BLaER1 treated with 17β-estradiol and CSF1 and Interleukin-3, amounts not matched to agents 10 nM and 100 nM (cell line): Measurements from ENCODE around the gene ADAMTS17.

Source experiments
- H3K27ac ChIP-seq, 11 experiments: shearing (Covaris generic); formaldehyde crosslinking; 2 replicates each; pipeline ENCODE4 v1.8.1; 2022
- H3K27me3 ChIP-seq, 11 experiments: shearing (Covaris generic); formaldehyde crosslinking; 2 replicates each; pipeline ENCODE4 v1.8.1; 2022
- H3K36me3 ChIP-seq, 11 experiments: shearing (Covaris generic); formaldehyde crosslinking; 2 replicates each; pipeline ENCODE4 v1.8.1; 2022
- H3K4me1 ChIP-seq, 10 experiments: shearing (Covaris generic); formaldehyde crosslinking; 2 replicates each; pipeline ENCODE4 v1.8.1; 2022
- H3K4me2 ChIP-seq, 11 experiments: shearing (Covaris generic); formaldehyde crosslinking; 2 replicates each; pipeline ENCODE4 v1.8.1; 2022
- H3K4me3 ChIP-seq, 10 experiments: shearing (Covaris generic); formaldehyde crosslinking; 2 replicates each; pipeline ENCODE4 v1.8.1; 2022
- H3K9ac ChIP-seq, 11 experiments: shearing (Covaris generic); formaldehyde crosslinking; 2 replicates each; pipeline ENCODE4 v1.8.1; 2022
- H3K9me3 ChIP-seq, 11 experiments: shearing (Covaris generic); formaldehyde crosslinking; replicated peaks in 1 of 11; 2 replicates each; pipeline ENCODE4 v1.8.1; 2022
- H4K20me1 ChIP-seq, 11 experiments: shearing (Covaris generic); formaldehyde crosslinking; 2 replicates each; pipeline ENCODE4 v1.8.1; 2022
- Cebpa-rat ChIP-seq, 11 experiments: shearing (Covaris generic); IDR thresholded peaks; 2 replicates each; pipeline ENCODE4 v1.8.1; 2022

ADAMTS17 gene

GRCh38 chr15:100330221-100330620 lies 11.6 kb downstream of the ADAMTS17 start:
- Histone ChIP-seq H3K4me3 (no peak overlapping the region), H3K27me3 (no peaks in the 10 kb centered on the region), H4K20me1 (no peaks in the 10 kb centered on the region), H3K4me1 (peaks cover 0 to 16% (median 10%) of the 10 kb centered on the region in 10 experiments; a peak in 12 of 20 replicates), H3K9me3 (no peaks in the 10 kb centered on the region), H3K4me2 (peak overlapping the region in 8 of 11 experiments; percentile 12 to 46 (median 22); a peak in 11 of 22 replicates), H3K9ac (no peak overlapping the region), H3K36me3 (no peaks in the 10 kb centered on the region), H3K27ac (no peak overlapping the region)
- no peak for TF ChIP-seq Cebpa-rat (IDR thresholded peaks at IDR 0.05)

- Histone ChIP-seq H4K20me1 (no peaks in the 10 kb centered on the region), H3K4me2 (no peak overlapping the region), H3K9ac (no peak overlapping the region), H3K36me3 (no peaks in the 10 kb centered on the region), H3K27me3 (no peaks in the 10 kb centered on the region), H3K4me1 (peaks cover 0 to 16% (median 10%) of the 10 kb centered on the region in 10 experiments; a peak in 12 of 20 replicates), H3K4me3 (no peak overlapping the region), H3K27ac (no peak overlapping the region), H3K9me3 (no peaks in the 10 kb centered on the region)
- no peak for TF ChIP-seq Cebpa-rat (IDR thresholded peaks at IDR 0.05)
Measured at GRCh38 chr15:100328796-100329195, 13.0 kb downstream of the ADAMTS17 start.

DNA sequence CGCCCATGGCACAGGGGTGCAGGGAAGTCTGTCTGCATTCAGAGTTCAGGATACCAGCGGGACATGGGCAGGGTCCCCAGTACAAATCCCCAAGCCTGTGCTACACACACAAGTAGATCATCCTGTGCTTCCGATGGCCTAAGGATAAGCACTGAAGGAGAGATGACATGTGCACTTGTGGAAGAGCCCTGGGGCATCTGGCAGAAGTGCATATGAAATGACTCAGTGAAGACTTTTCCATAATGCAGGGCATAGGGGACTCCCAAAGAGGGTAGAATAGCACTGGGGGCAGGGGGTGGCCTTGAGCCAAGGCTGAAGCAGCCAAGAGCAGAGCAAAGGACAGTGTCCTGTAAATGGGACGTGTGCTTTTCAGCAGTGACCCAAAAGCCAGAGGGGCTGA lies 22.9 kb downstream of the ADAMTS17 start:
- H3K9me3 ChIP-seq, result peaks cover 0 to 27% (median 12%) of the 10 kb centered on the region in 11 experiments; a peak in 10 of 22 replicates
- no peaks in the 10 kb centered on the region for H4K20me1 ChIP-seq
- H3K27me3 ChIP-seq, result no peaks in the 10 kb centered on the region
- no peak overlapping the region for H3K9ac ChIP-seq
- no peaks in the 10 kb centered on the region for H3K4me1 ChIP-seq
- TF ChIP-seq Cebpa-rat (IDR thresholded peaks at IDR 0.05), result no peak
- no peak overlapping the region for H3K27ac ChIP-seq
- no peak overlapping the region for H3K4me3 ChIP-seq
- no peaks in the 10 kb centered on the region for H3K36me3 ChIP-seq
- no peak overlapping the region for H3K4me2 ChIP-seq

DNA sequence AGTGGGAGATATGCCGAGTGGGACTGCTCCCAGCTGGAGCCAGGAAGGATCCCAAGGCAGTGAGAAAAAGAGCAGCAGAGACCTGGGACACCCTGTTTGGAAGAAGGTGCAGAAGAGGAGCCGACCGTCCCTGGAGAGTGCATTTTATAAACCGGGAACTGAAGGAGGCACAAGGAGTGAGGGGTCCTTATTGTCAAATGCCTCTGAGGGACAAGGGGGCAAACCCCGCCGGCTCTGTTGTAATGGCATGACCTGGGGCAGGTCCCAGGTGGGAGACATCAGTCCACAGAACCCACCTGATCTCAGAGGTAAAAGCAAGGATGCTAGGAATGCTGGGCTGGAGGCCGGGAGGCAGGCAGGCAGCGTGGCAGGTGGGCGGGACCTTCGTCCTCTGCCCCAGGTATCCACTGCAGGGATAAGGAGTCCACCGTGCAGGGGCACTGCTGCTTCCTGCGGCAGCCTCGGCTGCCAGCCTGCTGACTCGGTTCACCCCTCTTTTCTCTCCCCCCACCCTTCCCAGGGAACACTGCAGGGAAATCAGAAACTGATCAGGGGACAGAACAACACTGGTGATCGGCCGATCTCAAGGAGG lies 26.9 kb downstream of the ADAMTS17 start:
- H3K9ac ChIP-seq, result no peak overlapping the region
- peaks cover 0 to 31% (median 13%) of the 10 kb centered on the region in 11 experiments; a peak in 10 of 22 replicates for H3K9me3 ChIP-seq
- no peak overlapping the region for H3K4me3 ChIP-seq
- H3K36me3 ChIP-seq, result no peaks in the 10 kb centered on the region
- H4K20me1 ChIP-seq, result no peaks in the 10 kb centered on the region
- H3K27ac ChIP-seq, result no peak overlapping the region
- H3K4me1 ChIP-seq, result peaks cover 0 to 8% (median 7%) of the 10 kb centered on the region in 10 experiments; a peak in 13 of 20 replicates
- no peak for TF ChIP-seq Cebpa-rat (IDR thresholded peaks at IDR 0.05)
- peaks cover 0 to 9% (median 0%) of the 10 kb centered on the region in 11 experiments; a peak in 6 of 22 replicates for H3K27me3 ChIP-seq
- H3K4me2 ChIP-seq, result no peak overlapping the region

GRCh38 chr15:100311833-100312476 lies 29.8 kb downstream of the ADAMTS17 start:
- peaks cover 14 to 32% (median 28%) of the 10 kb centered on the region in 10 experiments; a peak in 19 of 20 replicates for H3K4me1 ChIP-seq
- no peak overlapping the region for H3K4me3 ChIP-seq
- H3K9ac ChIP-seq, result no peak overlapping the region
- H3K4me2 ChIP-seq, result no peak overlapping the region
- no peak for TF ChIP-seq Cebpa-rat (IDR thresholded peaks at IDR 0.05)
- H4K20me1 ChIP-seq, result no peaks in the 10 kb centered on the region
- no peak overlapping the region for H3K27ac ChIP-seq
- H3K36me3 ChIP-seq, result no peaks in the 10 kb centered on the region
- H3K27me3 ChIP-seq, result peaks cover 0 to 14% (median 0%) of the 10 kb centered on the region in 11 experiments; a peak in 6 of 22 replicates
- H3K9me3 ChIP-seq, result peaks cover 0 to 11% (median 0%) of the 10 kb centered on the region in 11 experiments; a peak in 4 of 22 replicates

DNA sequence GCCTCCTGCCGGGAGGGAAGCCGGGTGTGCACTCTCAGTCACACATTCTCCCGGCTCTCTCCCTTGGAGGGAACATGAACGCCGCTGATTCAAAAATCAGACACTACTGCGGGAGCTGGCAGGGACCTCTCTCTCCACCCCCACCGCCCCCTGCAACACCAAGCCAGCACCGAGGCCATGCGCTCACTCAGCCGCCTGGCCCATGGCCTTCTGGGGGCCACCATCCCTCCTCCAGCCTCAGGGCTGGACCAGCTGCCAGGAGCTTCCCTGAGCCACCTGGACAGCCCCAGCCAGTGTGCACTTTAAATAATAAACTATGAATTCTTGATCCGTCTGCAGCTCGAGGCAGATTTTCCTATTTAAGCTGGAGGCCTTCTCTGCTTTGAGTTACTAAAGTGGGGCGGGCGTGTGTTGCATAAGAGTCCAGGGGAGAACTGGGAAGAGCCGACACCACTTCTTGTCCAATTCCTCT lies 30.6 kb downstream of the ADAMTS17 start:
- H3K4me2 ChIP-seq, result no peak overlapping the region
- H3K27ac ChIP-seq, result no peak overlapping the region
- H3K36me3 ChIP-seq, result no peaks in the 10 kb centered on the region
- no peak overlapping the region for H3K9ac ChIP-seq
- peaks cover 0 to 11% (median 0%) of the 10 kb centered on the region in 11 experiments; a peak in 4 of 22 replicates for H3K9me3 ChIP-seq
- H3K4me3 ChIP-seq, result no peak overlapping the region
- H3K4me1 ChIP-seq, result peaks cover 14 to 32% (median 28%) of the 10 kb centered on the region in 10 experiments; a peak in 19 of 20 replicates
- no peaks in the 10 kb centered on the region for H4K20me1 ChIP-seq
- TF ChIP-seq Cebpa-rat (IDR thresholded peaks at IDR 0.05), result no peak
- peaks cover 0 to 14% (median 0%) of the 10 kb centered on the region in 11 experiments; a peak in 6 of 22 replicates for H3K27me3 ChIP-seq

GRCh38 chr15:100310513-100311153 lies 31.1 kb downstream of the ADAMTS17 start:
- H3K4me1 ChIP-seq, result peaks cover 14 to 32% (median 28%) of the 10 kb centered on the region in 10 experiments; a peak in 19 of 20 replicates
- H3K27me3 ChIP-seq, result peaks cover 0 to 14% (median 0%) of the 10 kb centered on the region in 11 experiments; a peak in 6 of 22 replicates
- H3K4me3 ChIP-seq, result no peak overlapping the region
- H3K9me3 ChIP-seq, result peaks cover 0 to 11% (median 0%) of the 10 kb centered on the region in 11 experiments; a peak in 4 of 22 replicates
- peak overlapping the region in 8 of 11 experiments; percentile 3 to 72 (median 56); a peak in 12 of 22 replicates for H3K4me2 ChIP-seq
- H4K20me1 ChIP-seq, result no peaks in the 10 kb centered on the region
- H3K36me3 ChIP-seq, result no peaks in the 10 kb centered on the region
- no peak overlapping the region for H3K27ac ChIP-seq
- H3K9ac ChIP-seq, result no peak overlapping the region
- no peak for TF ChIP-seq Cebpa-rat (IDR thresholded peaks at IDR 0.05)

DNA sequence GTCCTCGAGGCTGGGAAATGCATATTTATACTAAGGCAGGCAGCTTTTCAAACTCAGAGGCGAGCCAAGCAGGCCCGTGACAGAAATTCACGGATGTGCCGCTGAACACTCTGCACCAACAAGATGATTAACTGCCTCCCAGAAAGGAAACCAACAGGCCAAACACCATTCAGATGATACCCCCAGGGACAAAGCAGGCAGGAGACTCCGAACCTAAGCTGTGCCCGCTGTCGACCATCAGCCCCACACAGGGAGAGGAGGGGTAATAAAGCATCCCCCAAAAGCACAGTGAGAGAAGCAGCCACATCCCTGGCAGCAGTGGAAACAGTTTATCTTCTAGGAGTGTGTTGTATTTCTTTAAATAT lies 31.8 kb downstream of the ADAMTS17 start:
- peaks cover 0 to 11% (median 0%) of the 10 kb centered on the region in 11 experiments; a peak in 4 of 22 replicates for H3K9me3 ChIP-seq
- H3K4me1 ChIP-seq, result peaks cover 14 to 32% (median 28%) of the 10 kb centered on the region in 10 experiments; a peak in 19 of 20 replicates
- no peak overlapping the region for H3K27ac ChIP-seq
- peak overlapping the region in 1 of 11 experiments; percentile 30; a peak in 1 of 22 replicates for H3K9ac ChIP-seq
- H3K4me3 ChIP-seq, result no peak overlapping the region
- no peaks in the 10 kb centered on the region for H3K36me3 ChIP-seq
- H3K4me2 ChIP-seq, result peak overlapping the region in 9 of 11 experiments; percentile 21 to 72 (median 52); a peak in 17 of 22 replicates
- TF ChIP-seq Cebpa-rat (IDR thresholded peaks at IDR 0.05), result no peak
- H3K27me3 ChIP-seq, result peaks cover 0 to 14% (median 0%) of the 10 kb centered on the region in 11 experiments; a peak in 6 of 22 replicates
- H4K20me1 ChIP-seq, result no peaks in the 10 kb centered on the region
